Measurements from ENCODE around the gene KCTD20.

DNA sequence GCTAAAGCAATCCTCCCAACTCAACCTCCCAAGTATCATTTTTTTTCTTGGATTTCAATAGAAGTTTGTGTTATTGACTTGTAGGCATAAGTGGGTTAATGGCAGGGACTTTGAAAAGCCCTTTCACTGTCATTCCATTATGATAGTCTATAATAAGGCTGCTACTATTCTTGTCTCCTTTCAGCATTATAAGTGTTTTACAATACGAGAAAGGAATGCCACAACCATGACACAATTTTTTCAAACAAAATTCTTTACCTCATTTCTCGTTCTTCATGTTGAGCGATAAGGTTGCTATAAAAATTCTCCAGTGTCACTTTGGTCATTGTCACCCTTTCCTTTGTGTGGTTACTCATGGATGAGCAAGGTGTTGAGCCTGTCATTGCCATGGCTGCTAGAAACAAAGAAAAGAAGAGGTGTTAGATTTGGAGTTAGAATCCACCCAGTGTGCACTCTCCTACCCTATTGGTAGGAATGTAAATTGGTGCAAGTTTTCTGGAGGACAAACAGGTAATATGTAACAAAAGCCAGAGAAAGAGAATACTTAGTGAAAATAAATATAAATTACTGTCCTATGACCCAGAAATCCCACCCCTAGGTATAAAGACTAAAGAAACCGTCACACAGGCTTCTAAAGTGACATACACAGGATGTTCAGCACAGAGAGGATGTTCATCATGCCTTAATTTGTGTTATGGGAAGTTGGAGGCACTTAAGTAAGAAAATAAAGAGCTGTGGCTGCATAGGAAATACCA lies 97.2 kb downstream of the KCTD20 start:
- TF ChIP-seq, protein P1, sequence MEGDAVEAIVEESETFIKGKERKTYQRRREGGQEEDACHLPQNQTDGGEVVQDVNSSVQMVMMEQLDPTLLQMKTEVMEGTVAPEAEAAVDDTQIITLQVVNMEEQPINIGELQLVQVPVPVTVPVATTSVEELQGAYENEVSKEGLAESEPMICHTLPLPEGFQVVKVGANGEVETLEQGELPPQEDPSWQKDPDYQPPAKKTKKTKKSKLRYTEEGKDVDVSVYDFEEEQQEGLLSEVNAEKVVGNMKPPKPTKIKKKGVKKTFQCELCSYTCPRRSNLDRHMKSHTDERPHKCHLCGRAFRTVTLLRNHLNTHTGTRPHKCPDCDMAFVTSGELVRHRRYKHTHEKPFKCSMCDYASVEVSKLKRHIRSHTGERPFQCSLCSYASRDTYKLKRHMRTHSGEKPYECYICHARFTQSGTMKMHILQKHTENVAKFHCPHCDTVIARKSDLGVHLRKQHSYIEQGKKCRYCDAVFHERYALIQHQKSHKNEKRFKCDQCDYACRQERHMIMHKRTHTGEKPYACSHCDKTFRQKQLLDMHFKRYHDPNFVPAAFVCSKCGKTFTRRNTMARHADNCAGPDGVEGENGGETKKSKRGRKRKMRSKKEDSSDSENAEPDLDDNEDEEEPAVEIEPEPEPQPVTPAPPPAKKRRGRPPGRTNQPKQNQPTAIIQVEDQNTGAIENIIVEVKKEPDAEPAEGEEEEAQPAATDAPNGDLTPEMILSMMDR (IDR thresholded peaks at IDR 0.05) = no peak
- TF ChIP-seq POLR2A (IDR thresholded peaks at IDR 0.05) = no peak
- no peak for TF ChIP-seq POLR2AphosphoS5 (IDR thresholded peaks at IDR 0.05)

Data from gastroesophageal sphincter (tissue), 3 donors.